NCI-H510A (cell line): ENCODE measurements around the gene TSHZ2.
"Not testable (repeated sequence)": the region's sequence is repeated elsewhere in the genome, so short reads cannot be mapped to it uniquely, and the experiment has no call there.

ENCODE experiments used
- DNase-seq: peaks from one replicate; lab custom pipeline; 2025; lab: John Stamatoyannopoulos, UW

The TSHZ2 gene

GRCh38 chr20:53466279-53466678, 494.1 kb downstream of the TSHZ2 start:
- no peak for DNase-seq

- DNase-seq, result no peak
Observed at GRCh38 chr20:53468587-53468986, 496.4 kb downstream of the TSHZ2 start.

GRCh38 chr20:53472859-53473258, 500.7 kb downstream of the TSHZ2 start:
- not testable (repeated sequence) for DNase-seq

- no peak for DNase-seq
Observed at GRCh38 chr20:53480913-53481312, 508.8 kb downstream of the TSHZ2 start.

GRCh38 chr20:53487461-53488200, 515.5 kb downstream of the TSHZ2 start:
- no peak for DNase-seq

GRCh38 chr20:53488775-53489272, 516.7 kb downstream of the TSHZ2 start:
- DNase-seq, result no peak

- DNase-seq, result no peak
Observed at GRCh38 chr20:53489528-53489927, 517.4 kb downstream of the TSHZ2 start.

- no peak for DNase-seq
Observed at GRCh38 chr20:53490620-53491019, 518.5 kb downstream of the TSHZ2 start.

GRCh38 chr20:53491462-53491861, 519.3 kb downstream of the TSHZ2 start:
- DNase-seq, result no peak

GRCh38 chr20:53492212-53492611, 520.1 kb downstream of the TSHZ2 start:
- no peak for DNase-seq

- DNase-seq, result no peak
Observed at GRCh38 chr20:53493311-53493857, 521.2 kb downstream of the TSHZ2 start.

- DNase-seq, result no peak
Observed at GRCh38 chr20:53494753-53495152, 522.6 kb downstream of the TSHZ2 start.

GRCh38 chr20:53495398-53496092, 523.4 kb downstream of the TSHZ2 start:
- no peak for DNase-seq

- no peak for DNase-seq
Observed at GRCh38 chr20:53497246-53497645, 525.1 kb downstream of the TSHZ2 start.

GRCh38 chr20:53498341-53498740, 526.2 kb downstream of the TSHZ2 start:
- no peak for DNase-seq

- no peak for DNase-seq
Observed at GRCh38 chr20:53500651-53501050, 528.5 kb downstream of the TSHZ2 start.

GRCh38 chr20:53502820-53503219, 530.7 kb downstream of the TSHZ2 start:
- DNase-seq, result no peak

- no peak for DNase-seq
Observed at GRCh38 chr20:53503517-53503919, 531.4 kb downstream of the TSHZ2 start.

- not testable (repeated sequence) for DNase-seq
Observed at GRCh38 chr20:53504106-53504505, 531.9 kb downstream of the TSHZ2 start.

GRCh38 chr20:53510262-53510661, 538.1 kb downstream of the TSHZ2 start:
- DNase-seq, result no peak

- DNase-seq, result no peak
Observed at GRCh38 chr20:53510704-53511103, 538.5 kb downstream of the TSHZ2 start.

GRCh38 chr20:53512076-53512475, 539.9 kb downstream of the TSHZ2 start:
- no peak for DNase-seq

- DNase-seq, result no peak
Observed at GRCh38 chr20:53513168-53513488, 541.0 kb downstream of the TSHZ2 start.
